A673 (cell line): ENCODE data around the gene ARHGAP40. TPM values are rescaled to one million over a fixed set of nuclear protein-coding genes. Genes with fewer than 3 reads are reported as not detected.

Experiments used
- BruUV-seq: library from RNA; stranded (reverse); fragments of 400-500 nt; replicated peaks from 2 replicates; lab custom pipeline; 2021; lab: Mats Ljungman, UMichigan
- CTCF ChIA-PET: fragments of 300-600 bp; sonication (Branson Sonifier 250); formaldehyde crosslinking; loops from one replicate; lab custom pipeline; 2022; ENCODE audit warnings: antibody characterized with exemption; lab: Charles Lee
- POLR2A ChIA-PET: fragments of 300-600 bp; sonication (Branson Sonifier 250); formaldehyde crosslinking; loops from one replicate; lab custom pipeline; 2022; ENCODE audit warnings: antibody characterized with exemption; ENCODE audit not compliant: low non-redundant PET; lab: Charles Lee
- DNase-seq: peaks from one replicate; pipeline ENCODE4 v3.0.0-alpha.2; 2015; ENCODE audit warnings: low spot score
- H3K27ac ChIP-seq: fragments of 200-600 bp; sonication (generic); 2 replicates; pipeline ENCODE4 v1.5.1; 2016; ENCODE audit warnings: mixed run types, low read depth, mild to moderate bottlenecking, mixed read lengths, antibody characterized with exemption, low read length; ENCODE audit not compliant: poor library complexity, severe bottlenecking
- H3K27me3 ChIP-seq: fragments of 200-600 bp; sonication (generic); replicated peaks from 2 replicates; pipeline ENCODE4 v1.6.1; 2017; ENCODE audit warnings: mixed run types, low read depth, mild to moderate bottlenecking, mixed read lengths, antibody characterized with exemption, low read length; ENCODE audit not compliant: insufficient read depth, poor library complexity
- H3K36me3 ChIP-seq: fragments of 200-600 bp; sonication (generic); 2 replicates; pipeline ENCODE4 v1.6.1; 2016; ENCODE audit warnings: mixed run types, mild to moderate bottlenecking, mixed read lengths, antibody characterized with exemption, low read length; ENCODE audit not compliant: insufficient read depth, poor library complexity, severe bottlenecking
- H3K4me1 ChIP-seq: fragments of 200-600 bp; sonication (generic); 2 replicates; pipeline ENCODE4 v1.6.1; 2017; ENCODE audit warnings: mixed run types, mild to moderate bottlenecking, mixed read lengths, antibody characterized with exemption, low read length; ENCODE audit not compliant: insufficient read depth, poor library complexity, severe bottlenecking
- H3K4me3 ChIP-seq: fragments of 200-600 bp; sonication (generic); 2 replicates; pipeline ENCODE4 v1.5.1; 2016; ENCODE audit warnings: low read depth, mixed run types, mild to moderate bottlenecking, mixed read lengths, low read length; ENCODE audit not compliant: poor library complexity, severe bottlenecking
- H3K9me3 ChIP-seq: fragments of 200-600 bp; sonication (generic); 2 replicates; pipeline ENCODE4 v1.6.1; 2016; ENCODE audit warnings: mixed run types, low read depth, mild to moderate bottlenecking, mixed read lengths, antibody characterized with exemption, low read length; ENCODE audit not compliant: poor library complexity, severe bottlenecking
- EZH2 ChIP-seq: fragments of 200-600 bp; sonication (generic); IDR thresholded peaks from 2 replicates; pipeline ENCODE4 v1.6.1; 2017; ENCODE audit warnings: borderline replicate concordance, low read depth, mild to moderate bottlenecking, mixed read lengths, antibody characterized with exemption, low read length; ENCODE audit not compliant: poor library complexity, severe bottlenecking
- intact Hi-C: fragments of 100-400 bp; cut with micrococcal nuclease; formaldehyde crosslinking; loops from one replicate; pipeline ENCODE4 v1.10.0; 2022; ENCODE audit not compliant: unreplicated experiment
- total RNA-seq: library from RNA; stranded (reverse); gene quantifications from 2 replicates; pipeline ENCODE4 v1.2.3, GENCODE V29; 2021
- TF ChIP-seq, protein P1 (sequence below): fragments of 300-800, 200-600 bp; sonication (generic); conservative IDR thresholded peaks from 2 replicates; pipeline ENCODE4 v1.5.1; 2017; ENCODE audit warnings: low read depth, mild to moderate bottlenecking, antibody characterized with exemption, low read length, moderate library complexity, mixed read lengths

ARHGAP40 gene
- total RNA-seq, 1 experiment from 2014 or later = not detected

DNA sequence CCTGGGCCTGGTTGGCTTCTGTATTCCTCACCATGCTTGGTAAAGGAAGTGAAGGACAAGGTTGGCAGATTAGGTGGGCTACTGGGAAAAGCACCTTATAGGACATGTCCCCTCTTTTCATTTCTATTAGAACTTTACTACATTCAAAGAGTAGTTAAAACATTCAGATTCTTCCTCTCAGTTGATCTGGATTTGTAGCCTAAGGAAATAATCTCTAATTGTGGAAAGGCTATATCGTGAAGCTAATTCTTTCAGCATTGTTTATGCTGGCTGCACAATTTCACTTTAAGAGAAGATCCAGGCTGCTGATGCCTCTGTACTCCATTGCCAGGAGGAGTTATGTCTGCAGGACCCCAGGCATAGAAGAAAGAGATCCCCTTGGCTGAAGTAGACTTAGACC, 58.8 kb downstream of the ARHGAP40 start:
- ChIA-PET CTCF (no interaction called here), POLR2A (no interaction called here)
- TF ChIP-seq EZH2 = no peak
- TF ChIP-seq, protein P1, sequence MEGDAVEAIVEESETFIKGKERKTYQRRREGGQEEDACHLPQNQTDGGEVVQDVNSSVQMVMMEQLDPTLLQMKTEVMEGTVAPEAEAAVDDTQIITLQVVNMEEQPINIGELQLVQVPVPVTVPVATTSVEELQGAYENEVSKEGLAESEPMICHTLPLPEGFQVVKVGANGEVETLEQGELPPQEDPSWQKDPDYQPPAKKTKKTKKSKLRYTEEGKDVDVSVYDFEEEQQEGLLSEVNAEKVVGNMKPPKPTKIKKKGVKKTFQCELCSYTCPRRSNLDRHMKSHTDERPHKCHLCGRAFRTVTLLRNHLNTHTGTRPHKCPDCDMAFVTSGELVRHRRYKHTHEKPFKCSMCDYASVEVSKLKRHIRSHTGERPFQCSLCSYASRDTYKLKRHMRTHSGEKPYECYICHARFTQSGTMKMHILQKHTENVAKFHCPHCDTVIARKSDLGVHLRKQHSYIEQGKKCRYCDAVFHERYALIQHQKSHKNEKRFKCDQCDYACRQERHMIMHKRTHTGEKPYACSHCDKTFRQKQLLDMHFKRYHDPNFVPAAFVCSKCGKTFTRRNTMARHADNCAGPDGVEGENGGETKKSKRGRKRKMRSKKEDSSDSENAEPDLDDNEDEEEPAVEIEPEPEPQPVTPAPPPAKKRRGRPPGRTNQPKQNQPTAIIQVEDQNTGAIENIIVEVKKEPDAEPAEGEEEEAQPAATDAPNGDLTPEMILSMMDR = no peak
- no peaks in the 10 kb centered on the region for H3K36me3 ChIP-seq
- intact Hi-C loops = no loop called here
- H3K9me3 ChIP-seq = no peaks in the 10 kb centered on the region
- no peak overlapping the region for H3K27ac ChIP-seq
- BruUV-seq = no TSS peak
- H3K4me1 ChIP-seq = no peaks in the 10 kb centered on the region
- peaks cover 20% of the 10 kb centered on the region for H3K27me3 ChIP-seq
- no peak overlapping the region for H3K4me3 ChIP-seq
- DNase-seq = no peak

DNA sequence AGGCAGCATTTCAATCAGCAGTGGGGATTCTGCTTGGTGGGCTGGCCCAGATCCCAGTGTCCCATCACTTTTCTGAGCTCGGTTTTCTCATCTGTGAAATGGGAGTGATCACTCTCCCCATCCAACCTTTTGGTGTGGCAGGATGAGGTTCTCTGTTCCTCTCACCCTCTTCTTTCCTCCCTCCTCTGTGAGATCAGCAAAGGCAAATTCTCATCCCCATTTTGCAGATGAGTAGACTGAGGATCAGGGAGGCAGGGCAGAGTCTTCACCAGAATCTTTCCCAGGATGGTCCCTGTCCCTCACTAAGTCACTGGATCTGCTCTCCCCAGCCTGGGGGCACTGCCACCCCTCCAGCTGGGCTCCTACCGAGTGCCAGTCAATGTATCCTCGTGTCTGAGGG, 62.1 kb downstream of the ARHGAP40 start:
- Histone ChIP-seq H3K27ac (no peak overlapping the region), H3K4me3 (no peak overlapping the region), H3K36me3 (no peaks in the 10 kb centered on the region), H3K27me3 (no peaks in the 10 kb centered on the region), H3K9me3 (no peaks in the 10 kb centered on the region), H3K4me1 (no peaks in the 10 kb centered on the region)
- no TSS peak for BruUV-seq
- TF ChIP-seq EZH2 = no peak
- TF ChIP-seq, protein P1 = no peak
- intact Hi-C loops = no loop called here
- ChIA-PET POLR2A (no interaction called here), CTCF (no interaction called here)
- no peak for DNase-seq

DNA sequence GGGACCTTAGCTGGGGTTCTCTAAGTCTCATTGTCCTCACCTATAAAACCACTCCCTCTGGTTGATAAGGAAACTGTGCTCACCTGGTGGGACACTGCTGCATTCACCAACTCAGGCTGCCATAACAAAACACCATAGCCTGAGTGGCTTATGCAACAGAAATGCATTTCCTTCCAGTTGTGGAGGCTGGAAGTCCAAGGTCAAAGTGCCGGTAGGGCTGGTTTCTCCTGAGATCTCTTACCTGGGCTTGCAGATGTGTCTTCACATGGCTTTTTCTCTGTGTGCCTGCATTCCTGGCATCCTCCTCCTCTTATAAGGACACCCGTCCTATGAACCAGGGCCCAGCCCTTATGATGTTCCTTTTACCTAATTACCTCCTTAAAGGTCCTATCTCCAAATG, 62.7 kb downstream of the ARHGAP40 start:
- CTCF ChIA-PET = no interaction called here
- TF ChIP-seq EZH2 = no peak
- TF ChIP-seq, protein P1 = no peak
- no peak for DNase-seq
- no TSS peak for BruUV-seq
- intact Hi-C loops = no loop called here
- Histone ChIP-seq H3K27ac (no peak overlapping the region), H3K4me3 (no peak overlapping the region), H3K4me1 (no peaks in the 10 kb centered on the region), H3K27me3 (no peaks in the 10 kb centered on the region), H3K9me3 (no peaks in the 10 kb centered on the region), H3K36me3 (no peaks in the 10 kb centered on the region)
- POLR2A ChIA-PET = no interaction called here
